K562 (cell line): ENCODE results near the gene CDC45. TPM values are rescaled to one million over a fixed set of nuclear protein-coding genes. Genes with fewer than 3 reads are reported as not detected.

Source experiments
- ATF6 ChIP-seq: sonication (generic); formaldehyde crosslinking; IDR thresholded peaks from 2 replicates; pipeline ENCODE4 v1.4.0; 2020; ENCODE audit warnings: mild to moderate bottlenecking, missing genetic modification reagents
- CCAR2 ChIP-seq: fragments of 200-400 bp; formaldehyde crosslinking; IDR thresholded peaks from 2 replicates; pipeline ENCODE4 v1.6.1; 2017; ENCODE audit warnings: mild to moderate bottlenecking, low read depth, low read length
- FOS ChIP-seq: IDR thresholded peaks from 3 replicates; pipeline ENCODE4 v1.6.1; 2011; ENCODE audit not compliant: insufficient read length; ENCODE audit errors: extremely low read depth
- HDAC6 ChIP-seq: IDR thresholded peaks from 2 replicates; pipeline ENCODE4 v1.6.1; 2012; ENCODE audit warnings: low read depth, mild to moderate bottlenecking, control low read depth, inconsistent platforms, low read length, moderate library complexity
- HSF4 ChIP-seq: fragments of 250-450 bp; sonication (Bioruptor Pico); IDR thresholded peaks from 2 replicates; pipeline ENCODE4 v2.1.2; 2022; ENCODE audit warnings: mild to moderate bottlenecking, moderate library complexity, borderline replicate concordance
- MAFG ChIP-seq: fragments of 450-650 bp; conservative IDR thresholded peaks from 2 replicates; pipeline ENCODE4 v1.6.1; 2016; ENCODE audit warnings: missing genetic modification characterization, missing compliant biosample characterization
- MAX ChIP-seq: sonication (generic); formaldehyde crosslinking; IDR thresholded peaks from 2 replicates; pipeline ENCODE4 v1.9.0; 2022; ENCODE audit warnings: mild to moderate bottlenecking, missing genetic modification reagents
- MXD1 ChIP-seq: fragments of 250-450 bp; sonication (Bioruptor Pico); IDR thresholded peaks from 2 replicates; pipeline ENCODE4 v1.8.0; 2021; ENCODE audit warnings: borderline replicate concordance, mild to moderate bottlenecking, moderate library complexity; ENCODE audit not compliant: poor library complexity, severe bottlenecking
- PHB ChIP-seq: fragments of 250-450 bp; sonication (Bioruptor Pico); IDR thresholded peaks from 2 replicates; pipeline ENCODE4 v1.5.0; 2021
- REST ChIP-seq, 2 experiments: fragments of 450-650 bp; formaldehyde crosslinking in 1 of 2; IDR thresholded peaks; 2 replicates each; pipeline versions ENCODE4 v1.4.0 to v1.6.1; 2014 to 2020; ENCODE audit warnings: mild to moderate bottlenecking in 2 of 2, borderline replicate concordance in 1 of 2, low read depth in 1 of 2
- SMAD4 ChIP-seq: fragments of 250-450 bp; sonication (Bioruptor Pico); conservative IDR thresholded peaks from 2 replicates; pipeline ENCODE4 v1.8.0; 2021; ENCODE audit warnings: inconsistent platforms, mild to moderate bottlenecking, moderate library complexity
- SMC3 ChIP-seq: conservative IDR thresholded peaks from 2 replicates; pipeline ENCODE4 v1.6.1; 2011; ENCODE audit warnings: low read depth, low read length, improper control_type of control experiment; ENCODE audit not compliant: insufficient read depth
- TRIM24 ChIP-seq, 2 experiments: fragments of 450-650 bp; IDR thresholded peaks; 2 replicates each; pipeline ENCODE4 v1.6.1; 2016
- USF1 ChIP-seq: sonication (generic); formaldehyde crosslinking; IDR thresholded peaks from 2 replicates; pipeline ENCODE4 v1.9.0; 2022; ENCODE audit warnings: mild to moderate bottlenecking, missing genetic modification reagents
- ZNF274 ChIP-seq: IDR thresholded peaks from 2 replicates; pipeline ENCODE4 v1.6.1; 2011; ENCODE audit warnings: low read depth, mild to moderate bottlenecking, low read length, moderate library complexity, borderline replicate concordance
- ZNF444 ChIP-seq: fragments of 250-450 bp; sonication (Bioruptor Pico); IDR thresholded peaks from 2 replicates; pipeline ENCODE4 v1.4.0; 2020; ENCODE audit warnings: mild to moderate bottlenecking, moderate library complexity
- polyA plus RNA-seq, 8 experiments: library from polyadenylated mRNA; depleted of rRNA in 4 of 8; stranded (reverse) in 5 of 8; unstranded in 3 of 8; fragments of >200 nt; fragmentation: Nextera tagmentation in 2 of 8; fragmentation: Illumina TruSeq in 1 of 8; extraction: Ambion mirVana in 2 of 8; extraction: Trizol in 1 of 8; gene quantifications; 2 replicates each; pipeline versions ENCODE4 v1.2.1 to v1.2.3, GENCODE V29; 2011 to 2014; ENCODE audit warnings: inconsistent platforms in 1 of 8, missing spikeins in 1 of 8
- total RNA-seq, 7 experiments: library from RNA; depleted of rRNA in 6 of 7; stranded (reverse); fragments of >200 nt in 6 of 7; fragmentation: Illumina TruSeq in 2 of 7; extraction: Trizol in 2 of 7; gene quantifications; 2 replicates each; pipeline versions ENCODE4 v1.2.1 to v1.2.3, GENCODE V29; 2011 to 2021; ENCODE audit warnings: low replicate concordance in 1 of 7

Gene CDC45
- total and polyA plus RNA-seq, 9 of the 15 experiments (the other 6 are each of a cell fraction or from before 2014, with no cell fraction given) = 251 to 580 (median 410) TPM

- TF ChIP-seq MAX (CRISPR knock-in tag) (no peak), REST (IDR thresholded peaks at IDR 0.05; ENCODE audit: borderline replicate concordance) (no peak), REST (CRISPR knock-in tag; IDR thresholded peaks at IDR 0.05; ENCODE audit: low read depth) (peak; percentile 86), CCAR2 (no peak), TRIM24 (IDR thresholded peaks at IDR 0.05) (no peak), HSF4 (no peak), HDAC6 (peak; percentile 74; the same call in 1 of the 2 replicates), FOS (no peak), SMAD4 (CRISPR knock-in tag) (peak; percentile 43; the same call in 1 of the 2 replicates), SMC3 (0 out of 2 replicates have a peak, but pooled peaks have one; percentile 25), MXD1 (CRISPR knock-in tag) (peak; percentile 66), ATF6 (CRISPR knock-in tag) (no peak), PHB (CRISPR knock-in tag) (peak; percentile 54), MAFG (no peak), ZNF444 (CRISPR knock-in tag) (no peak), ZNF274 (0 out of 2 replicates have a peak, but pooled peaks have one; percentile 12), USF1 (no peak)
Measured at GRCh38 chr22:19430890-19431541, 48.7 kb upstream of the CDC45 start (continued).
